NCI-H1694 (cell line): Measurements from ENCODE around the gene ABAT.

ENCODE experiments used
- DNase-seq: peaks from one replicate; lab custom pipeline; 2025; lab: John Stamatoyannopoulos, UW

Gene ABAT

GRCh38 chr16:8674413-8675022, at the start of gene ABAT:
TSS of gene ABAT (plus strand) at chr16:8674617. CDS start at chr16:8735740, 61,123 bp downstream.
- peak; percentile 12 for DNase-seq

GRCh38 chr16:8625491-8626087, 48.8 kb upstream of the ABAT start:
- DNase-seq: no peak

- DNase-seq: no peak
Observed at GRCh38 chr16:8626946-8627345, 47.5 kb upstream of the ABAT start.

- DNase-seq: no peak
Observed at GRCh38 chr16:8627456-8627855, 47.0 kb upstream of the ABAT start.

GRCh38 chr16:8628981-8629725, 45.3 kb upstream of the ABAT start:
- DNase-seq: no peak

GRCh38 chr16:8630255-8630953, 44.0 kb upstream of the ABAT start:
- DNase-seq: no peak

- no peak for DNase-seq
Observed at GRCh38 chr16:8631373-8631772, 43.0 kb upstream of the ABAT start.

GRCh38 chr16:8631818-8632465, 42.5 kb upstream of the ABAT start:
- DNase-seq: no peak

GRCh38 chr16:8632675-8633182, 41.7 kb upstream of the ABAT start:
- DNase-seq: no peak

- DNase-seq: no peak
Observed at GRCh38 chr16:8634991-8635736, 39.3 kb upstream of the ABAT start.

- no peak for DNase-seq
Observed at GRCh38 chr16:8639694-8640093, 34.7 kb upstream of the ABAT start.

GRCh38 chr16:8641671-8642070, 32.7 kb upstream of the ABAT start:
- DNase-seq: no peak

- no peak for DNase-seq
Observed at GRCh38 chr16:8642146-8642545, 32.3 kb upstream of the ABAT start.

GRCh38 chr16:8644211-8645140, 29.9 kb upstream of the ABAT start:
- no peak for DNase-seq

GRCh38 chr16:8645141-8645521, 29.3 kb upstream of the ABAT start:
- no peak for DNase-seq

GRCh38 chr16:8645831-8646230, 28.6 kb upstream of the ABAT start:
- no peak for DNase-seq

- DNase-seq: no peak
Observed at GRCh38 chr16:8646326-8647053, 27.9 kb upstream of the ABAT start.

- no peak for DNase-seq
Observed at GRCh38 chr16:8647721-8648318, 26.6 kb upstream of the ABAT start.

- DNase-seq: no peak
Observed at GRCh38 chr16:8648877-8649276, 25.5 kb upstream of the ABAT start.
